ENCODE results near the gene MYO18B.
A peak's percentile ranks its signal among the peaks of the same experiment; 100 is the strongest.

The MYO18B gene

DNA sequence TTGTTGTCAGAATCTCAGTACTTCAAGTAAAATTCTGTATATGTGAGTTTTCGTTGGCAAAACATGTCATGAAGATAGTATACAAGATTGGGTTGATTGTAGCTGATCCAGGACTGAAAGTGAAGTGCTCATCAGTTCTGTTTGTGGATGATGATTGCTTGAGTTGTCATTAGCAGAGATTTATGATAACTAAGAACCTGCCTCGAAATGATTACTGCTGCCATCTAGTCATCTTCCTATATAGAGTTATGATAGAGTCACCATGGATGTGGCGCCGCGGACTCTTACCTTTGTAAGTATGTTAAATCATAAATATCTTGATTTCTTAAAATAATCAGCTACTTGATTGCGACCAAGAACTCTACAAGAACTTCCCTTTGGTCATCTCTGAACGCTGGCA is 27.9 kb upstream of the MYO18B start:
- no peak for DNase-seq (ENCODE audit: low spot score)

GRCh38 chr22:25714739-25715138 is 27.2 kb upstream of the MYO18B start:
- no peak for DNase-seq (ENCODE audit: low spot score)

DNA sequence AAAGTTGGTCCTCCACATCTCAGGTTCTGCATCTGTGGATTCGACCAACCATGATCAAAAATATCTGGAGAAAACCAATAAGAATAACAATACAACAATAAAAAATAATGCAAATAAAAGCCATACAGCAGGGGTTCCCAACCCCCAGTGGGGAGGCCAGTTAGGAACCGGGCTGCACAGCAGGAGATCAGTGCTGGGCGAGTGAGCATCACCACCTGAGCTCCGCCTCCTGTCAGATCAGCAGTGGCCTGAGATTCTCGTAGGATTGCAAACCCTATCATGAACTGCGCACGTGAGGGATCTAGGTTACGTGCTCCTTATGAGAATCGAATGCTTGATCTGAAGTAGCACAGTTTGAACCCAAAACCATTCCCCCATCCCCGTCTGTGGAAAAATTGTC is 25.4 kb upstream of the MYO18B start:
- DNase-seq (ENCODE audit: low spot score) = no peak

- no peak for DNase-seq (ENCODE audit: low spot score)
These were observed 23.7 kb upstream of the MYO18B start for GRCh38 chr22:25718135-25718840.

DNA sequence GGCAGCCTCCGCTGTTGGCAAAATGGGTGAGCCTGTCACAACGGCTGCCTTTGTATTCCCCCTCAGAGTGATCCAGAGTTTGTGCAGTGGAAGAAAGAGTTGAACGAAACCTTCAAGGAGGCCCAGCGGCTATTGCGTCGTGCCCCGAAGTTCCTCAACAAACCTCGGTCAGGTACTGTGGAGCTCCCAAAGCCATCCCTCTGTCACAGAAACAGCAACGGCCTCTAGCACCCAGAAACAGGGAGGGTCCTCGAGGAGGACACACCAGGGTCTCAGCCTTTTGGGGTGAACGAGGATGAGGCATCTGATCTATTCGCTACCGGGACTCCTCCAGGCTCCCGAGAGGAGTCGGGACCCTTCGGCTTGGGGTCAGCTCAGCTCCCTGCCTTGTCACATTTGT is 19.8 kb upstream of the MYO18B start:
- DNase-seq (ENCODE audit: low spot score) = no peak

- DNase-seq (ENCODE audit: low spot score) = no peak
These were observed 19.4 kb upstream of the MYO18B start for GRCh38 chr22:25722626-25723025.

DNA sequence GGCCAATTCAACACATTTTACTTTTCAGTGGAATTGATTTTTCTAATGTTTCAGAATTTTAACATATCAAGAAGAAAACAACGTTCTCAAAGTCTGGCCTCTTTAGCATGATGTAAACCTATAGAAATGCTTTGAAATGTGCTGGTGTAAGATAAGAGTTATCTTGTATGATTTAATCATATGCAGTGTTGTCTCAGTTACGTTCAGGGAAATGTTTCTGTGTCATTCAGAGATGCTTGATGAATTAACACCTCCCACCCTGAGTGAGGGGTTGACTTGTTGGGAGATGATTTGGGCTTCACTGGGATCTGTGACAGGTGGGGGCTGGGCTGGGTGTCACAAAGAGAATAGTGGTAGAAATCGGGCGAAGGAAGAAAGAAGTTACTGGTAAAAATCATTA is 15.7 kb upstream of the MYO18B start:
- no peak for DNase-seq (ENCODE audit: low spot score)

GRCh38 chr22:25728071-25728470 is 13.9 kb upstream of the MYO18B start:
- no peak for DNase-seq (ENCODE audit: low spot score)

- no peak for DNase-seq (ENCODE audit: low spot score)
These were observed 12.7 kb upstream of the MYO18B start for GRCh38 chr22:25729016-25729995.

DNA sequence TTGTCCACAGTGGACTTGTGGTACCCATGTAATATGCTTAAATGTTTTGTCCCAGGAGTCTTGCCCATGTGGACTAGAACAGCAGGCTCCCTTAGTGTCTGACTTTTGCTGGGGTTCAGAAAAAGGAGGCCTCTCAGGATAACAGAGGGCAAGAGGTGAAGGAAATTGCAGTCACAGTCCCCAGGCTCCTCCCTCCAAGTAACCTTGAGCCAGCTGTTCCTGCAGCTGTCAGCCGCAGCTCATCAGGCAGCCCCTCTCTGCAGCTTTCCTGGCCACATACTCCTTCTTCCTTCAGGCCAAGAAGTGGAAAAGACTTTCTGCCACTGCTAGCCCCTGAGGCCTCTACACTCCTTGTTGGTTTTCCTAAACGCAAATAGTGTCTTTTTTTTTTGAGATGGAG is 6.3 kb upstream of the MYO18B start:
- DNase-seq (ENCODE audit: low spot score) = no peak

DNA sequence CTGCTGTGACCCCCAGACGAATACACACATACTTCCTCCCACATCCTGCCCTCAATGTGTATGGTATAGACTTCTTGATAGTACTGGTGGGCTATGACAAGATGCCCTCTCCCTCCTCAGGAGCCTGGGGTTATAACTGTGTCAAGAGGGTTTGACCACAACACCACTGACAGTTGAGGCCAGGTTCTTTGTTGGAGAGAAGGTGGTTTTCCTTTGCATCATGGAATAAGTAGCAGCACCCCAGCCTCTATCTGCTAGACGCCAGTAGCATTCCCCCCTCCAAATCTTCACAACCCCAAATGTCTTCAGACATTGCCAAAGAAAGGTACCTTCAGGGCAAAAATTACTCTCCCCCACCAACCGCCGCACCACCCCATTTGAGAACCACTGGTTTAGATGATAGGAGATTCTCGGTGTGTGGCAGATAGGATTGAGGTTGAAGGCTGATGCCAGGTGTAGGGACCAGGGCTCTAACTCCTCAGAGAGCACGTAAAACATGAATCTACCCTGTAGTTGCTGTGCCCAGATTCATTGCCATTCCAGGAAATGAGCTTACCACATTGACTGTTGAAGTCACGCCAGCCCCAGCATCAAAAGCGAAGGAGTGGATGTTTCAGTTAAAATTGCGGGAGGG is 5.5 kb upstream of the MYO18B start:
- DNase-seq (ENCODE audit: low spot score) = no peak

DNA sequence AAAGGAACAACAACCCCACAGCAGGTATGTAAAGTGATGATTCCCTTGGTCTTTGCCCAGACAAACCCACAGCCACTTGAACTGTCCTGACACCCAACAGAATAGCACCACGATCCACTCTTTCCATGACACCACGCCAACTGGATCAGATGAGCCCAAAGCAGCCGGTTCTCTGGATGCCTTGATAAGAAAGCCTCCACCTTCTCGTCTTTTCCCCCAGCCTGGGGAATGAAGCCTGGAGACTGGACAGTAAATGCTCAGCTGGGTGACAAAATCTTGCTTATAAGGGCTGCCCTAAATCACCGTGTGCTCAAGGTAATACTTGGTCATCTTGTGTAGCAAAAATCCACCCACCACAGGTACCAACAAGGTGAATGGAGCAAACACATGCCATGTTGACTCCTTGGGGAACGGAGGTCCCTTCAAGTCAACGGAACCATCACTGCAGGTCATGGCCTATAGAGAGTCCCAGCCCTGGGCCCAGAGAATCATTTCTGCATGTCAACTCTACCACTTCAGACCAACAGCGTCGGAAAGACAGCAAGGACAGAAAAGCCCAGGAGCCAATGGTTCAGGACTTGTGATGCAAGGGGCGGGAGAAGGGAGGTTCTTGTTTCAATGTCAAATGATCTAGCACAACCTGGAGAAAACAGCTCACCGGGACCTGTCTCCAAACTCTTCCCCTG is 2.2 kb upstream of the MYO18B start:
- no peak for DNase-seq (ENCODE audit: low spot score)

GRCh38 chr22:25742918-25743708 is 1.1 kb downstream of the MYO18B start:
- DNase-seq (ENCODE audit: low spot score) = no peak

GRCh38 chr22:25744694-25745093 is 2.7 kb downstream of the MYO18B start:
- no peak for DNase-seq (ENCODE audit: low spot score)

DNA sequence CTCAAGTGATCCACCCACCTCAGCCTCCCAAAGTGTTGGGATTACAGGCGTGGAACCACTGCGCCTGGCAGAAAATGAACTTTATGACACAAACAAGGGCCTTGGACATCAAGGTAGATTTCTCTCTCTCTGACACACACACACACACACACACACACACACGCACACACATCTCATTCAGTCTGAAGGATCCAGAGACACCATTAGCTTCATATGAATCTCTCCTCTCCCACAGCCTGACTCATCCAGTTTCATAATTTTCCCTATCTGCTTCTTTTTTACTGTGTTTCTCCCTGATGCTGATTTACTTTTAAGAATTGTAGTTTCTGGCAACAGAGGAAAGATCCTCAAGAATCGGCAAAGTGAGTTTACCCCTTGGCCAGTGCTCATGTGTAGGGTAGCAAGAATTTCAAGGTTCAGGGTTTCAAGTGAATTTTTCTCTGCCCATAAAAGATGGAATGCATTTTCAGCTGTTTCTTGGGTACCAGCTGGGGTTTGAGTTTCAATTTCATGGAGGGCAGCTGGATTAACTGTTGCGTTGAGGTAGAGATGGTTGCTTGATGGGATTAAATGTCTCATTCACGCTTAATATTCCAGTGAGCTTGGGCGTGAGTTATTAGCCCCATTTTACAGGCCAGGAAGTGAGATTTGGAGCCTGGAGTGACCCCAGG is 3.5 kb downstream of the MYO18B start:
- peak; percentile 63 for DNase-seq (ENCODE audit: low spot score)

GRCh38 chr22:25746012-25746373 is 4.0 kb downstream of the MYO18B start:
- DNase-seq (ENCODE audit: low spot score) = no peak

GRCh38 chr22:25747245-25747944 is 5.4 kb downstream of the MYO18B start:
- DNase-seq (ENCODE audit: low spot score) = peak; percentile 97

GRCh38 chr22:25748140-25748539 is 6.2 kb downstream of the MYO18B start:
- DNase-seq (ENCODE audit: low spot score) = no peak

DNA sequence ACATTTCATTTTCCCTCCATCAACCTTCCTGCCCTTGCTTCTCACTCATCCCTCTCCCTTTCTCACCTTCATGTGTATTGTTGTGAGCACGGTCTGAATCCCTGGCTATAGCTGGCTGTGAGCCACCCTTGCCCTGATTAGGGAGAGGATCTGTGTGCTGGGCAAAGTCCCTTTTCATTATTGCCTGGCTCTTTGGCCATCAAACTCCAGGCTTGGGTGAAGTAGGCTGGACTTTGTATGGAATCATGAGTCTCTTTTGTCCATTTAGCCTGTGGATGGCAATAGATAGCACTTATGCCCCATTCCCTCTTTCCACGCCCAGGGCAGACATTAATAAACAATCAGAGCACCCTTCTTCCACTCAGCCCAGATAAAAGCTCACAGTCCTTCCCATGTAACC is 6.7 kb downstream of the MYO18B start:
- no peak for DNase-seq (ENCODE audit: low spot score)
